Hepatocyte (in vitro differentiated cells): ENCODE measurements around the gene PPP2R2C.

Experiments used
- EZH2 ChIP-seq: fragments of 200-600 bp; sonication (generic); IDR thresholded peaks from 2 replicates; pipeline ENCODE4 v1.6.1; 2016; ENCODE audit warnings: antibody characterized with exemption, mild to moderate bottlenecking, borderline replicate concordance
- TF ChIP-seq, protein P1 (sequence below): fragments of 200-600 bp; sonication (generic); IDR thresholded peaks from 2 replicates; pipeline ENCODE4 v1.5.1; 2016; ENCODE audit warnings: antibody characterized with exemption, mild to moderate bottlenecking; ENCODE audit not compliant: poor library complexity

GRCh38 chr4:6328526-6328925 lies 143.9 kb downstream of the PPP2R2C start:
- TF ChIP-seq, protein P1, sequence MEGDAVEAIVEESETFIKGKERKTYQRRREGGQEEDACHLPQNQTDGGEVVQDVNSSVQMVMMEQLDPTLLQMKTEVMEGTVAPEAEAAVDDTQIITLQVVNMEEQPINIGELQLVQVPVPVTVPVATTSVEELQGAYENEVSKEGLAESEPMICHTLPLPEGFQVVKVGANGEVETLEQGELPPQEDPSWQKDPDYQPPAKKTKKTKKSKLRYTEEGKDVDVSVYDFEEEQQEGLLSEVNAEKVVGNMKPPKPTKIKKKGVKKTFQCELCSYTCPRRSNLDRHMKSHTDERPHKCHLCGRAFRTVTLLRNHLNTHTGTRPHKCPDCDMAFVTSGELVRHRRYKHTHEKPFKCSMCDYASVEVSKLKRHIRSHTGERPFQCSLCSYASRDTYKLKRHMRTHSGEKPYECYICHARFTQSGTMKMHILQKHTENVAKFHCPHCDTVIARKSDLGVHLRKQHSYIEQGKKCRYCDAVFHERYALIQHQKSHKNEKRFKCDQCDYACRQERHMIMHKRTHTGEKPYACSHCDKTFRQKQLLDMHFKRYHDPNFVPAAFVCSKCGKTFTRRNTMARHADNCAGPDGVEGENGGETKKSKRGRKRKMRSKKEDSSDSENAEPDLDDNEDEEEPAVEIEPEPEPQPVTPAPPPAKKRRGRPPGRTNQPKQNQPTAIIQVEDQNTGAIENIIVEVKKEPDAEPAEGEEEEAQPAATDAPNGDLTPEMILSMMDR: no peak
- TF ChIP-seq EZH2: no peak
